Stimulated activated CD4-positive, alpha-beta T cell treated with anti-CD3 and anti-CD28 coated beads, Interleukin-1b, Interleukin-23, amount 100 ng/mL, for 4 hours (primary cell): Measurements from ENCODE around the gene OR4P4.

Experiments
- DNase-seq, 2 donors: peaks; one replicate each; pipeline ENCODE4 v3.0.0-alpha.2; 2020; ENCODE audit warnings: low read depth in 2 of 2

Gene OR4P4

DNA sequence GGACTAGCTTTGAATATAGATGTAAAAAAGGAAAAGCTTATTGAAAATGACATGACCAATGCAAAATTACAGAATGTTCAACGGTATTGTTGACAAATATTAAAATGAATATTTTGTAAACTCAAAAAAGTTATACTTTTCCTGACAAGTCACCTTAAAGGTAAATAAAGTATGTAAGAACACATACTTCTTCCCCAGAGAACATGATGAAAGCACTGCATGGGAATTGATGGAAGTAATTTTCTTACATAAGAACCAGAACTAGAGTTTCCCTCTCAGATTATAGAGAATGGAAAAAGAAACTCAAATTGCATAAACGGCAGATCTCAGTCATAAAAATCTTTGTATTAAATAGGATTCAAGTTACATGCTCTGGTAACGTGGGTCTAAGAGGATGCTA, at the start of gene OR4P4:
TSS of gene OR4P4 (plus strand) at position 301 of the 400 bp plus-strand sequence.
- no peak for DNase-seq

GRCh38 chr11:55607545-55607944, 27.4 kb upstream of the OR4P4 start, which contains the start of gene OR4C11:
Gene OR4C11, minus strand, starts transcription at chr11:55607645. Its CDS starts 3,272 bp downstream, at chr11:55604373.
- DNase-seq, result no peak

DNA sequence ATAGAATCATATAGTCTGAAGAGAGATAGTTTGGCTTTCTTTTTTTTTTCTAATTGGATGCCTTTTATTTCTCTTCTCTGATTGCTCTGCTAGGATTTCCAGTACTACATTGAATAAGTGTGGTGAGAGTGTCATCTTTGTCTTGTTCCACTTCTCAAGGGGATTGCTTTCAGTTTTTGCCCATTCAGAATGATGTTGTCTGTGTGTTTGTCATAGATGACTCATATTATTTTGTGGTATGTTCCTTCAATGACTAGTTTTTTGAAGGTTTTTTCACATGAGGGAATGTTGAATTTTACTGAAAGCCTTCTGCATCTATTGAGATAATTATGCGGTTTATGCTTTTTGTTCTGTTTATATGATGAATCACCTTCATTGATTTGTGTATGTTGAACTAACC, 10.4 kb upstream of the OR4P4 start:
- no peak for DNase-seq

DNA sequence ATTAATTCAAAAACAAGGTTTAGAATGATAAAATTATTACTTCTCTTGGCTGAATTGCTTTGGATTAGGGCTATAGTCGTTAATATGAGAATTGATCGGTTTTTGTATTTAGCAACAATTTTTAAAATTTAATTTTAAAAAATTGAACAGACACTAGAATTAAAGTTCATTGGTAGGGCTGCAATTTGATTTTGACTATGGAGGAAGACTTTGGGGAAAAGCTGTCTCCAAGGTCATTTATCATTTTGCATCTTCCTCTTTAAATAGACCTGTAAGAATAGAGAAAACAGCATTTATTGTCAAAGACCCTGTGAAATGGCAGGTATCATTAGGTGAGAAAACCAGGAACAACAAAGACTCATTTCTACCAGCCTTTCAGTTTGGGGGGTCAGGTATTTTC, 13.1 kb downstream of the OR4P4 start, which contains the start of gene OR4S2:
TSS of gene OR4S2 (plus strand) at position 301 of the 400 bp plus-strand sequence. CDS start 2,577 bp downstream, outside the sequence.
- DNase-seq, result no peak

DNA sequence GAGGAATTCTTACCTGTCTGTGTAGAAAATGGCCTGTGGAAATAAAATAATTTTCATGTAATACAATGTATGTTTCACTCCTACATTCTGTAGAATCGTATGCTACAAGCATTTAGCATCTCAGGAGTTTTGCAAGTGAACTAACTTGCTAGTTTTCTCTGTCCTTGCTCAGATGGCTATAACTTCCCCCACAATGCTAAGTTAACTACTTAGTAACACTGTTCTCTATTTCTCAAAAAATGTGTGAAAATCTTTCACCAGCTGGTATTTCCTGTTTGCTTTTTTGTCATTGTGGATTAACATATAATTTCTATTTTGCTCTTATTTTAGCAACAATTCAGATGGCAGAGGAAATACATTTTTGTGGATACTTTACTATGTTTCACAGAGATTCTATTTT, 17.6 kb downstream of the OR4P4 start:
- DNase-seq, result no peak

DNA sequence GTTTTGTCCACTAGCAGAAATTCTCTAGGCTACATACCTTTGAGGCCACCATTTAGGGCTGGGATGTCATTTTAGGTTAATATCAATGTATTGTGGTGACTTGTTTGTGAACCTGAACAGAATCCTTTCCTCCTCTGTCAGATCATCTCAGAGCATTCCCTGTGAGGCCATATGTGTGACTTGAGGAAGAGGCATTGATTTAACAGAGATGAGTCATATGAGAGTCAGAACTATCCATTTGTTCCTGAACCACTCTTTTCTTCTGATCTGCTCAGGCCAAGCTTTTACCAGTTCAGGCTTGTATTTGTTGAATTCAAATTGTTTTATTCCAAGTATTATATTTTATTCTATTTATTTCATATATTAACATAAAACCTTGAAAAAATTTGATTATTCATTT, 20.2 kb downstream of the OR4P4 start:
- DNase-seq, result no peak

- DNase-seq, result no peak
Observed at GRCh38 chr11:55658031-55658573, 23.2 kb downstream of the OR4P4 start.

DNA sequence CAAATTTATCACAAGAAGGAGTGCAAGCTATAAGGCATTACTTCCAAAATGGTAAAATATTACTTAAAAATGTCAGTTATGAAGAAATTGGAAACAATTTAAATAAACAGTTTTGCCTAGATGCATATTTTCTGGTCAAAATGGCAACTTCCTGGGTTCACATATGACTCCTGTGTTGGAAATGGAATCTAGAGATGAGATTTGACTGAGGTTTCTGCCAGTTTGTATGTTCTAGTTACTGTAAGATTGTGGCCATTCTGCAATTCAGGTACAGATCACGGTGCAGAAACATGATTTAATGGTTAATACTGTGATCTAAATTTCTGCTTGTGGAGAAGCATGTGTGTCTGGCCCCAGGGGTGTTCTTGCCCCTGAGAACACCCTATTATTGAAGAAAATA, 23.7 kb downstream of the OR4P4 start:
- DNase-seq, result no peak

DNA sequence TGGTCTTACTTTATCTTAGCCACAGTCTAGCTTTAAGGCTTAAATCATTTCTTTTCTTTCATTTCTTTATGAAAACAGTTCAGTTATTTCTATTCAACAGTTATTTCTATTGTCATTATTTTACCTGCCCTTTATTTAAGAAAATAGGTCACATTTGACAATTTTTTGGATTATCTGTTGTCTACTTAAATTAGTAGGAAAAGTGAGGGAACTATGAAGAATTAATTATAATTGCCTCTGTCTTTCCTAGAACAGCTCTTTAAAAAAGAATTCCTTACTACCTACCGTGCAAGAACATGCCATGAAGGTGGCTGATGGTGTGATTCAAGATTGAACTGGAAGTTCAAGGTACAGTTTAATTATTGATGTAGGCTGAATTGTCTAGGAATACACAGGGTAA, 27.0 kb downstream of the OR4P4 start, which contains the start of gene OR4C6:
TSS of gene OR4C6 (plus strand) at position 301 of the 400 bp plus-strand sequence. CDS start 2,966 bp downstream, outside the sequence.
- no peak for DNase-seq

DNA sequence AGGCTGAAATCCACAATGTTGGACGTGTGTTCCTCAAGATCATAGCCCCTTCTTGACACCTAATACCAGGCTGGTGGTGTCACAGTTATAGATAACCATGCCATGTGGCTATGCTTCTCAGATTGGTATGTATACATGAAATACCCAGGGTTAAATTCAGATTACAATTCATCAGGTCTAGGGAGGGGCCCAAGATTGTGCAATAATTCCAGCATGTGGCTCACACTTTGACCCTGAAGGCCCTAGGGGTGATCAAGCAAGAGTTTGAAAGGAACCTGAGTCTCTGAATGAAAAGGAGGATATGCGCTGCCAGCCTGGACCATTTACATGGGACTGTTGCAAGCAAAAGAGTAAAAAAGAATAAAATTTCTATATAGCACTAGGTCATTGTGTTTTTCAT, 34.5 kb downstream of the OR4P4 start:
- no peak for DNase-seq

DNA sequence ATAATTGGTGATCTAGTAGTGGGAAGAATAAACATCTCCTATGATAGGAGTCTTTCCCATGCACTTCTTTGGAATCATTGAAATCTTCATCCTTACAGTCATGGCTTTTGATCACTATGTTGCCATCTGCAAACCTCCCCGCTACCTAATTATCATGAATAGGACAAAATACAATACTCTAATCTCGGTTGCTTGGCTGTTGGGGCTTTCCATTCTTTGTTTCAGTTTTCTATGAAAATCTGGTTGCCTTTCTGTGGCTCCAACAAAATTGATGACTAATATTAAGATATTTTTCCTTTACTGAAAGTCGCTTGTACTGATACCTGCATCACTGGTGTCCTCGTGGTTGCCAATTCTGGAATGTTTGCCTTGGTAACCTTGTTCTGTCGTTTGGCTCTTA, 38.9 kb downstream of the OR4P4 start:
- DNase-seq, result no peak
